ENCODE results near the gene GNG13.

Gene GNG13

GRCh38 chr16:792221-792995 lies 8.1 kb downstream of the GNG13 start:
- no peak for DNase-seq

- no peak for DNase-seq
These were observed 9.4 kb downstream of the GNG13 start for GRCh38 chr16:791131-791530.

- no peak for DNase-seq
These were observed 10.4 kb downstream of the GNG13 start for GRCh38 chr16:790086-790485.

- no peak for DNase-seq
These were observed 11.2 kb downstream of the GNG13 start for GRCh38 chr16:789191-789850.

GRCh38 chr16:788399-789126 lies 12.0 kb downstream of the GNG13 start, which contains the start of gene CHTF18:
TSS of gene CHTF18 (plus strand) at chr16:788620. CDS start at chr16:788685, 65 bp downstream.
- DNase-seq: peak; percentile 74

- no peak for DNase-seq
These were observed 12.5 kb downstream of the GNG13 start, which contains the start of gene RPUSD1 for GRCh38 chr16:787978-788398. TSS of gene RPUSD1 (minus strand) at chr16:788381. CDS start at chr16:787737, 644 bp downstream.

- no peak for DNase-seq
These were observed 13.1 kb downstream of the GNG13 start for GRCh38 chr16:787321-787966.

- DNase-seq: no peak
These were observed 14.7 kb downstream of the GNG13 start for GRCh38 chr16:785563-786535.

GRCh38 chr16:784431-784830 lies 16.1 kb downstream of the GNG13 start:
- no peak for DNase-seq

- DNase-seq: no peak
These were observed 17.0 kb downstream of the GNG13 start for GRCh38 chr16:783404-784161.

GRCh38 chr16:782766-783403 lies 17.6 kb downstream of the GNG13 start:
- peak; percentile 60 for DNase-seq

- no peak for DNase-seq
These were observed 18.3 kb downstream of the GNG13 start for GRCh38 chr16:782258-782657.

GRCh38 chr16:781346-782010 lies 19.1 kb downstream of the GNG13 start:
- no peak for DNase-seq

GRCh38 chr16:780296-780695 lies 20.2 kb downstream of the GNG13 start:
- no peak for DNase-seq

- DNase-seq: no peak
These were observed 21.0 kb downstream of the GNG13 start for GRCh38 chr16:779561-779960.

GRCh38 chr16:778909-779527 lies 21.5 kb downstream of the GNG13 start:
- no peak for DNase-seq

GRCh38 chr16:778447-778846 lies 22.1 kb downstream of the GNG13 start:
- no peak for DNase-seq

GRCh38 chr16:777826-778225 lies 22.7 kb downstream of the GNG13 start:
- DNase-seq: no peak

GRCh38 chr16:776824-777223 lies 23.7 kb downstream of the GNG13 start:
- no peak for DNase-seq

Data from NCI-H1105 treated with DMSO at 0.1 percent for 48 hours (cell line).